Midbrain (tissue), 1 donor: ENCODE measurements around the gene NASP.

Source experiments
- DNase-seq: peaks from one replicate; lab custom pipeline; 2025; lab: John Stamatoyannopoulos, UW

Gene NASP, protein sequence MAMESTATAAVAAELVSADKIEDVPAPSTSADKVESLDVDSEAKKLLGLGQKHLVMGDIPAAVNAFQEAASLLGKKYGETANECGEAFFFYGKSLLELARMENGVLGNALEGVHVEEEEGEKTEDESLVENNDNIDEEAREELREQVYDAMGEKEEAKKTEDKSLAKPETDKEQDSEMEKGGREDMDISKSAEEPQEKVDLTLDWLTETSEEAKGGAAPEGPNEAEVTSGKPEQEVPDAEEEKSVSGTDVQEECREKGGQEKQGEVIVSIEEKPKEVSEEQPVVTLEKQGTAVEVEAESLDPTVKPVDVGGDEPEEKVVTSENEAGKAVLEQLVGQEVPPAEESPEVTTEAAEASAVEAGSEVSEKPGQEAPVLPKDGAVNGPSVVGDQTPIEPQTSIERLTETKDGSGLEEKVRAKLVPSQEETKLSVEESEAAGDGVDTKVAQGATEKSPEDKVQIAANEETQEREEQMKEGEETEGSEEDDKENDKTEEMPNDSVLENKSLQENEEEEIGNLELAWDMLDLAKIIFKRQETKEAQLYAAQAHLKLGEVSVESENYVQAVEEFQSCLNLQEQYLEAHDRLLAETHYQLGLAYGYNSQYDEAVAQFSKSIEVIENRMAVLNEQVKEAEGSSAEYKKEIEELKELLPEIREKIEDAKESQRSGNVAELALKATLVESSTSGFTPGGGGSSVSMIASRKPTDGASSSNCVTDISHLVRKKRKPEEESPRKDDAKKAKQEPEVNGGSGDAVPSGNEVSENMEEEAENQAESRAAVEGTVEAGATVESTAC

DNA sequence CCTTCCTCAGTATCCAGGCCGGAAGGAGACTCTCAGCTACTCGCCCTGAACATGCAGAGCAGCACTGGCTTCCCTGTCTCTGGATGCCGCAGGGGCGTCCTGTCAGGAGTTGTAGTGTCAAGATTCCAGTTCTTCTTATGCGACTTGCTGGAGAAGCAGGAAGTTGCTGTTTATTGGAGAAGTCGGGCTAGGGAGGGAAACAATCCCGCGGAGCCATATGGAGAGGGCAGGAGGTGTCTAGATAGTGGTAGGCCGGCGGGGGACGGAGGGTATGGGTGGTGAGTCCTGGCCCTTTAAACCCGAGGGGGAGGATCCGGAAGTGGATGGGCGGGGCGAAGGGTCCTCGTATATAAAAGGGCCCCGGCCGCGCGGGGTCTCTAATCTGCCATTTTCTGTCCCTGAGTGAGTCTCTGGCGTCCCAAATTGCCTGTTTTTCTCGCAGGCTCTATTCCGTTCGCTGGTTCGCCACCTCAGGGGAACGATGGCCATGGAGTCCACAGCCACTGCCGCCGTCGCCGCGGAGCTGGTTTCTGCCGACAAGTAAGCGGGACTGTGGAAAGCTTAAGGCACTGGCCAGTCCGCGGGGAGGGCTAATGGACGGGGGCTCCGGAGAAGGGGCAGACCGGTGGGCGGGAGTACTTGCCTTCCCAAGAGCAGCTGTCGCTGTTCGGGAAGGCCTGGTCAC is at the start of gene NASP:
Gene NASP (plus strand): TSS at position 376 of the 685 bp plus-strand sequence. CDS start 106 bp downstream, at position 482.
- DNase-seq, result peak; percentile 91

DNA sequence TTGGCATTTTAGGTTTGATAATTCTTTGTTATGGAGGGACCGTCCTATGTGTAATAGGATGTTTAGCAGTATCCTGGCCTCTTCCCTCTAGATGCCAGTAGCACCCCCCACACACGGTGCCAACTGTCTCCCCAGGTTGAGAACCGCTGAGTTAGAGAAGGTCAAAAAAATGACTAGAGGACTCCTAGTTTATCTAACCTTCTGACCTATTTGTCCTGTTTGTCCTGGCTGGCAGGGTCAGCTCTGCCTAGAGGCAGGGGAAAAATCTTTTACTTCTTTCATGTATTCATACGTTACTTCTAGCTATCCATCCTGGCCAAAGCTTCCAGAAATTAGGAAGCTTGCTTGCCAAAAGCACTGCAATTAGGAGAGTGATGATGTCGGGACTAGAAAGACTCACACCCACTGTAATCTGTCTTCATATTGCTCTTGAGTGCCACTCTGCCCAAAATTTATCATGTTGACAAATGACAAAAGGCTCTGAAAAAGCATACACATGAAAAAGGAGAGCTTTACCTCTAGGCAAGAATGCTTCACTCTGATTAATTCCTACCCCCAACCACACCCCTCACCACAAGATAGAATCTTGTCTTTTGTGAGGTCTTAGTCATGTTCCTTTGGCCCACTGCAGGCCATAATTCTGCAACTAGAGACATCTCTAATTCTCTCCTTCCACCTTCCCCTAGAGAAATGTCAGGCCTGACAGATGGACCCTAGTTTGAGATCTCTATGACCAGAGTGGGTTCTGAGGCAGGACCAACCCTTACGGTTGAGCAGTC is 47.7 kb upstream of the NASP start:
- no peak for DNase-seq

DNA sequence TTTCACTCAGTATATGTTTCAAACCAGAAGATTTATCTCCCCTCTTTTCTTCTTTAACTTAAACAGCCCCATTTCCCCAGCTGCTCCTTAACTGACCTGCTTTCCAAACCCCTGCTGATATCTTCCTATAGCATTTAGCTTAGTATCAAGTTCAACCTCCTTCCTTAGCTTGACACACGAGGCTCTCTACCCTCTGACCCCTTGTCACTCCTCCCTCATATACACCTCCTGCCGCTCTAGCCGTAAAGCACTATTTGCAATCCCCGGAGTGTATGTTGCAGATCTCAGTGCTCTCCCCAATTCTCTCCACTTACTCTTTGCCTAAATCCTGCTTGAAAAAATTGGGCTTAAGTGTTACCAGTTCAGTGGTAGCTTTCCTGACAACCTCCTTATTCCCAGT is 47.0 kb upstream of the NASP start:
- DNase-seq, result no peak

DNA sequence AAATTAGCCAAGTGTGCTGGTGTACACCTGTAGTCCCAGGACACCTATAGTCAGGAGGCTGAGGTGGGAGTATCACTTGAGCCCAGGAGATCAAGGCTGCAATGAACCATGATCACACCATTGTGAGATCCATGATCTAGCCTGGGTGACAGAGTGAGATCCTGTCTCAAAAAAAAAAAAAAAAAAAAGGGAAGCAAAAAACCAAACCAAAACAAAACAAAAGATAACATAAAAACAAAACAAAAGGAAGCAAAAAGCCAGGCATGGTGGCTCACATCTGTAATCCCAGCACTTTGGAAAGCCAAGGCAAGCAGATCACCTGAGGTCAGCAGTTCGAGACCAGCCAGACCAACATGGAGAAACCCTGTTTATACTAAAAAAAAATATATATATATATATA is 42.6 kb upstream of the NASP start:
- DNase-seq, result no peak

DNA sequence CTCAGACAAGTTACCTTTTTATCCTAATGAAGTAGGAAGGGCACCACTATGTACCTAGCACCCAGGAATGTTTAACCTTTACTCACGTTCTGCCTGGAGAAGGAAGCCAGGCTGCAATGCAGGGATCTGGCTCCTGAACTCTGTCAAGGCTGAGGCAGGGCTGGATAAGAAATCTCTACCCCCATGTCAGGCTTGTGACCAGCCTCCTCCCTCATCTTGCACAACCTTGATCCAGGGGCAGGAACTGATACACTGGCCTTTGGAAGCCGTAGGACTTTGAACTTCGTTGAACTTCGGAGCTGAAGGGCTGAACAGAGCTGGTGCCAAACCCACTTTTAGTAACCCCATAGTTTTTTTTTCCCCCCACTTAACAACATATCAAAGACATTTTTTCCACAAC is 41.2 kb upstream of the NASP start:
- DNase-seq, result no peak

DNA sequence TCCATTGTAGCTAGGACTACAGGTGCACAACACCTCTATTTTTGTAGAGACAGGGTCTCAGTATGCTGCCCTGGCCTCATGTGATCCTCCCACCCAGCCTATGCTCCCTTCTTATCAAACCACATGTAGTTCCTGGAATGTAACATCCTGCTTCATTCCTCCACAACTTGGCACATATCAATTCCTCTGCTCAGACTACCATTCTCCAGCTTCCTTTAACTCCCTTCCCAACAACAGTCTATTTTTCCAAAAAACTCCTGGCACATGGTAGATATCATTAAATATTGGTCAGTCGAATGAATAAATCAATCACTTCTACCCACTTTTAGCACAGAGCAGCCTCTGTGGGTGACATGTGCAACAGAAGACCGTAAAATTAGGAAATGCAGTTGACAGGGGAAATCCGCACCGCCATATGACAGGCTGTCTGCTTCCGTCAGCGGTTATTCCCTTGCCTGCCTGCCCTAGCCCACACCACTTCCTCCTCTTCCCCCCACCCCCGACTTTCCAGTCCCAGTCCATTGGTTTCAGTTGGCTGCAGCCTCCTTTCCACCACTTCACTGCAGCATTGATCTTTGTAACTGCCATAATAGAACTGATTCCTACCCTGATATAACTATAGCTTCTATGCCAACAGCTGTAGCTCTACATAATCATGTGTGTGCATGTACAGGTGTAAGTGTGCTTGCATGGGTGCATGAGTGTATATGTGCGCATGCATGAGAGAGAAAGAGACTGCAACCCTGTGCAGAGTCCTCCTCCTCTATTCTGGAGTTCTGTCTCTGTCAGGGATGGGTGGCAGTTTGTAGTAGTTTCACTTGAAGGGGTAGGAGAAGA is 40.0 kb upstream of the NASP start:
- peak; percentile 24 for DNase-seq

DNA sequence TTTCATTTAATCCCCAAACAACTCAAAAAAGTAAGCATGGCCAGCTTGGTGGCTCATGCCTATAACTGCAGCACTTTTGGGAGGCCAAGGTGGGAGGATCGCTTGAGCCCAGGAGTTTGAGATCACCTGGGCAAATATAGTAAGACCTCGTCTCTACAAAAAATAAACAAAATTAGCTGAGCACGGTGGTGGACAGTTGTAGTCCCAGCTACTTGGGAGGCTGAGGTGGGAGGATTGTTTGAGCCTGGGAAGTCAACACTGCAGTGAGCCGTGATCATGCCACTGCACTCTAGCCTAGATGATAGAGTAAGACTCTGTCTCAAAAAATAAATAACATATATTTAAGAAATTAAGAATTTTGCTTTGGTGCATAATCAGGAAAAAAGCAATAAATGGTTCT is 39.3 kb upstream of the NASP start:
- no peak for DNase-seq

DNA sequence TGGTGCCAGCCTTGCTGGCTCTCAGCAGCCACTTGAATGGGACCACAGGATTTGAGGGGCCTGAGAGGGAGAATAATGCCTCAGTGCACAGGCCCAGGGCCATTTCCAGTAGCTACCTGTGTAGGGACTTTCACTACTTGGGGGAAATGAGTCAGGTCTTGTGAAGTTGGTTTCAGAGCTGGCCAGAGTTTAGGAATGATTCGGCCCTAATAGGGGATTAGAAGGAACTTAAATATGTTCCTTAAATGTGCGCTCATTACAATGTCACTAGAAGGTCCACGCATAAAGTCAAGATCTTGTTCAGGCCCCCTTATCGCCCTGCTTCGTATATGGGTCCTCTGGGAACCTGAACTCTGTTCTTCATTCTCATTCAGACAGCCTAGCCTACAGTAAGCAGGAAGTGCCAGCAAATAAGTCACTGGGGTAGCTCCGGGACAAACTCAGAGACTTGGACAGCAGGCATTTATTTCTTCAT is 38.8 kb upstream of the NASP start:
- no peak for DNase-seq

DNA sequence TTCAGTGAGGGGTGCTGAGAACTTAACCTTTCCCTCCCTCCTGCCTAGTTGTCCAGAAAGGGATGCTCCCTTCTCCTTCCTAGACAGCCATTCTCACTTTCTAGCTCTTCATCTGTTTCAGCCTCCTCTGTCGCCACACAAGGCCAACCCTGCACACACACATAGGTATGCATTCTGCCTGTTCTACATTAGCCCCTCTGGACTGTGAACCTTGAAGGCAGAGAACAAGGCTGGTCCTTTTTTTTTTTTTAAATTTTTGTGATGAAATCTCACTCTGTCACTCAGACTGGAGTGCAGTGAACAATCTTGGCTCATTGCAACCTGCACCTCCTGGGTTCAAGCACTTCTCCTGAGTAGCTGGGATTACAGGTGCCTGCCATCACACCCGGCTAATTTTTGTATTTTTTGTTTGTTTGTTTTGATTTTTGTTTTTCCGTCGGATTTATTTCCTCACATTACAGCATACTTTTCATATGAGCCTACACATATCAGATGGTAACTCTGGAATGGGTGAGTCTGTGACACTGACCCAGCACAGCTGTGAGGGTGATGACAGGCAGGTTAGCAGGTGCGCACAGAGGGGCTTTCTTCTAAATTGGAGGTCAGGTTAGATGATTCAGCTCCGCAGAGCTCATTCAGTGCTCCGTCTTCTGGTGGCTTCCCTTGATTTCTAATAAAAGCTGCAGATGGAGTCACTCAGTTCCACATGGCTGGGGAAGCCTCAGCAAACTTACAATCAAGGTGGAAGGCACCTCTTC is 38.1 kb upstream of the NASP start:
- no peak for DNase-seq

DNA sequence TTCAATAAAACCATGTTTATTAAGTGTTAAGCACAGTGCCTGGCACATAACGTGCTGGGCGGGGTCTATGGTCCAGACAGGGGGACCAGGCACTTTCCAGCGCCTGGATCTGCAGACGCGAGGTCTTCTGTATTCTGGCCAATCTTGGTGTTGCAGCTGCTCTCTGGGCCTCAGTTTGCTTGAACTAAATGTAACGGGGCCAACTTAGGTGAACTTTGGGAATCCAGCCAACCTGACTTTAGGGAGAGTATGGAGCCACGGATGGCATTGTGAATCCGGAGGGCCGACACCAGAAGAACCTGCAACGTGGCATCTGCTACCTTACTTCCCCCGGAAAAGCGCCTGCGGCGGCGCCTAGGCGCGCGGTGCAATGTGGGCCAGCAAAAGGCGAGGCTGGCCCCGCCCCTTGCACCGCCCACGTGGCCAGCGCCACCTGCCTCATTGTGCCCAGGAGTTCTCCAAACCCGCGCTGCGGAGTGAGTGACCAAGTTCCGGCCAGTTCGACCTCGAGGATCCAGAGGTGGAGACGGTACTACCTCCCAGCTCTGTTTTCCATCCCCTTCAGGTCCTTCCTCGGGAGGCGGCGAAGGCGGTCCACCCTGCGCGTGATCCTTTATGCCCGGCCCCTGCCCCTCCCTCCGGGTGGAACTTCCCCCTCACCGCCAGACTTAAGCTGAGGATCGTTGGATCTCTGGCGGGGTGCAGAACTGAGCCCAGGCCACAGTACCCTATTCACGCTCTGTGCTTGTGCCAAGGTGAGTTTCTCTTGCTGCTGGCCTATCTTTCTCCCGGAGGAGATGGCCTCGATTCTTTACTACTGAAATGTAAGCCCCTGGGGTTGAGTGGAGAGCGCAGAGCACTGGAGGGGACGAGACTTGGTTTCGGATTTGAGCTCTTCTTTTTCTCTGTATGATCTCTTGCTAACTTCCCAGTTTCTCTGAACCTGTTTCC is 33.2 kb upstream of the NASP start, which contains the start of gene AKR1A1:
Gene AKR1A1 (plus strand): TSS at position 426 of the 951 bp plus-strand sequence. CDS start 10,969 bp downstream, outside the sequence.
- peak; percentile 87 for DNase-seq

DNA sequence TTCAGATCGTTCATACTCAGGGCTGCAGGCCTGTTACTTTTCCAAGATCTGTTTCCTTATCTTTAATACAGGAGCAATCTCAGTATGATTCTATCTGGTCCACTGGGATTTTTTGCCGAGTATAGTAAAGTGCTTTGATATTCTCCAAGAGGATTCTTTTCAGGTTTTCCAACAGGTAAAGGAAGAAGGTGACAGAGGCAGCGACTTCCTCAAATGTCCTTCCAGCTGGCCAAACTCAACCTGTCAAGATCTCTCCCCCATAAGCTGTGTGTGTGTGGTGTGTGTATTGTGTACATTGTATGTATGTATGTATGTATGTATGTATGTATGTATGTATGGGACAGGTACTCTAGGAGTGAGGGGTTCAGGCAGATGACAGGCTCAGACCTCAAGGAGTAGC is 32.2 kb upstream of the NASP start:
- no peak for DNase-seq

DNA sequence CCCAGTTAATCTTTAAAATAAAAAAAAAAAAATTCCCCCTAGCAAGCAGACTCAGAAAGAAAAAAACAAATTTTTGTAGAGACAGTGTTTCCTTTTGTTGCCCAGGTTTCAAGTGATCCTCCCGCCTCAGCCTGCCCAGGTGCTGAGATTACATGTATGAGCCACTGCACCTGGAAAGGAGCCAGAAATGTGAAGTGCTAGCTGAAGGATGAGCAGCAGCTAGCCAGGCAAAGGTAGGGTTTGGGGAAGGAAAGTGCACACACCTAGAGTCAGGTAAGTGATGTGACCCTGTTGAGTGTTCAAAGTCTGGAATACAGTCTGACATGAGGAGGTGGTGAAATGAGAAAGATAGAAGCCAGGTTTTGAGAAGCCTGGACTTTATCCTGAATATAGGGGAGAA is 31.5 kb upstream of the NASP start:
- no peak for DNase-seq

DNA sequence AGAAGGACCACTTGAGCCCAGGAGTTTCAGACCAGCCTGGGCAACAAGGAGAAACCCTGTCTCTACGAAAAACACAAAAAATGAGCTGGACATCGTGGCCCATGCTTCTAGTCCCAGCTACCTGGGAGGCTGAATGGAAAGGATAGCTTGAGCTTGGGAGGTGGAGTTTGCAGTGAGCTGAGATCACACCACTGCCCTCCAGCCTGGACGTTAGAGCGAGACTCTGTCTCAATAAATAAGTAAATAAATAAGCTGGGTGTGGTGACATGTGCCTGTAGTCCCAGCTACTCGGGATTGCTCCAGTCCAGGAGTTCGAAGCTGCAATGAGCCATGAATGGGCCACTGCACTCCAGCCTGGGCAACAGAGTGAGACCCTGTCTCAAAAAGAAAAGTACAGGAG is 29.6 kb upstream of the NASP start:
- DNase-seq, result no peak

DNA sequence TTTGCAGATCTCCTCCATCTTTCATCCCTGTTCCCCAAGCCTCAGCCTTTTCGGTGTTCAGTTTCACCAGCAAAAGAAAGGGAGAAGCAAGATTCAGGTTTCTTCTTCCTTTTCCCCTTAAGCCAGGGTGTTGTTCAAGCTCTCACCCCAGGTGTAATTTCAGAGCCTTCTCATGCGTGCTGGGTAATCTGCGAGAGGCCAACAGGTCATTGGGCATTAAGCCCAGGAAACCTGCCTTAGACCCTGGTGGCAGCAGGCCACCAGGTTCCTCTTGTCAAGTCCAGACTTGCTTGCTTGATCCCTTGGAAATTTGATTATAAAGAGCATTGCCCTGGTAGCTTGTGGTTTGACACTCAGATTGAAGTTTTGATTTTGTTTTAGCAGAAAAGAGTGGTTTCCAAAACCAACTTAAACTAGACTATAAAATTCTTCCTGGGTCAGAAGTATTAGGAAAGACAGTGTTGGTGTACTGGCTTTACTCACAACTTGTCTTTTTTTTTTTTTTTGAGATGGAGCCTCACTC is 26.4 kb upstream of the NASP start:
- DNase-seq, result no peak

DNA sequence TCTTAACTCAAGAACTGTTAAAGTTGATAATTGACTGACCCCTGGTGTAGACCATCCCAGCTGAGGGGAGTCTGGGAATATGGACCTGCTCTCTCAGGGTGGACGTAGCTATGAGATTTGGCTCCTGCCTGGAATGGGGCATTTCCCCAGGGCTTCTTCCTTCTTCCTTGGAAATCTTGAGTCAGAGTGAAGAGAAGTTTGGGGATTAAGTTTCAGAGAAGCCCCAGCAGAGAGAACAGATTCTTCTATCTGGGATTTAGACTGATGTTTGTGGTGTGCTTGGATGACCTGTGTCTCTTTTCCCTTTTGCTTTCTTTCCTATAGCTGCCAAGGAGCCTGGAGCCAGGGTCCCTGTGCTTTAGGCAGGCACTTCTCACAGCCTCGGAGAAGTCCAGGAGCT is 20.0 kb upstream of the NASP start:
- no peak for DNase-seq

DNA sequence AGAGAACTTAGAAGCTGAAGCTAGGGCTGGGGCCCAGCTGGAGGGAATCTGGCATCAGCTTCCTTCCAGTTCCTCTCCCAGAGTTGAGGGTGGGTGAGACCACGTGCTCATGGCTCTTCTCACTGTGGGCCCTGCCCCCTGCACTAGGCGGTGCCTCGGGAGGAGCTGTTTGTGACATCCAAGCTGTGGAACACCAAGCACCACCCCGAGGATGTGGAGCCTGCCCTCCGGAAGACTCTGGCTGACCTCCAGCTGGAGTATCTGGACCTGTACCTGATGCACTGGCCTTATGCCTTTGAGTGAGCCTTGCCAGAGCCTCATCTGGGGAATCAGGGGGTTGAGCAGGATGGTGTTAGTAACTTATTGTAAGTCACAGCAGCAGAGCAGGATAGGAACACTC is 17.1 kb upstream of the NASP start:
- DNase-seq, result no peak

DNA sequence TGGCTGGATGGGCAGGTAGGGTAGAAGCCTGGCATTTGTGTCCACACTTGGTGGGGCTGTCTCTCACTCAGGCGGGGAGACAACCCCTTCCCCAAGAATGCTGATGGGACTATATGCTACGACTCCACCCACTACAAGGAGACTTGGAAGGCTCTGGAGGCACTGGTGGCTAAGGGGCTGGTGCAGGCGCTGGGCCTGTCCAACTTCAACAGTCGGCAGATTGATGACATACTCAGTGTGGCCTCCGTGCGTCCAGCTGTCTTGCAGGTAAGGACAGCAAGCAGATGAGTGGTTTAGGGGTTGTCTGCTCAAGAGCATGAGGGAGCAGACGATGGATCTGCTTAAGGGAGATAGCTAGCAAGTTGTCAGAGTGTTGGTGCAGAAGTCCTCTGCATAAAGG is 15.9 kb upstream of the NASP start:
- no peak for DNase-seq

DNA sequence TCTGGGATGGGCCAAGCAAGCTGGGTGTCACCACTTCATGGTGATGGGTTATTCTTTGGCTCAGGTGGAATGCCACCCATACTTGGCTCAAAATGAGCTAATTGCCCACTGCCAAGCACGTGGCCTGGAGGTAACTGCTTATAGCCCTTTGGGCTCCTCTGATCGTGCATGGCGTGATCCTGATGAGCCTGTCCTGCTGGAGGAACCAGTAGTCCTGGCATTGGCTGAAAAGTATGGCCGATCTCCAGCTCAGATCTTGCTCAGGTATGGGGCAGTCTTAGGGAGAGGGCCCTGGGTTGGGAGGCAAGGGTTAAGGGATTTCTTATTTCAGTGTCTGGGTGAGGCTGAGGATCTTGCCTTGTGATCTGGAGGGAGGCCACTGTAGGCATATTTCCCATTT is 15.4 kb upstream of the NASP start:
- DNase-seq, result no peak

DNA sequence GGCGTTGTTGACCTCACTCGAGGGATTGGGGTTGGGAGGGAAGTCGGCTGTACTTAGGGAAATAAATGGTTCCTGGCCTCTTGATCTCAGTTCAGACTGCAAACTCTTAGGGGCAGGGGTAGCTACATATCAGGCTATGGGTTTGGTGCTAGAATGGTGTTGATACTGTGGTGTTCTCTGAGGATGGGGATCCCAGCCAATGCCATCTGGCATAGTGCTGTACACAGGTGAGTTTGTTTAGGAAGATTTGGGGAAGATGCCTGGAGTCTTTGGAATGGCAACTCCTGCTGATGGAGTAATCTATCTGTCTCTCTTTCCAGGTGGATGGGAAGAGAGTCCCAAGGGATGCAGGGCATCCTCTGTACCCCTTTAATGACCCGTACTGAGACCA is 14.3 kb upstream of the NASP start:
- no peak for DNase-seq
